Activated CD4-positive, alpha-beta T cell treated with anti-CD3 and anti-CD28 coated beads, Interleukin-10, Interleukin-2, amounts not matched to agents 100 ng/mL and 50 ng/mL, durations not matched to agents 16 hours and 8 hours (primary cell): ENCODE measurements around the gene HPCAL1.
"Not testable (repeated sequence)": the region's sequence is repeated elsewhere in the genome, so short reads cannot be mapped to it uniquely, and the experiment has no call there.

Experiments
- DNase-seq: peaks from one replicate; pipeline ENCODE4 v3.0.0-alpha.2; 2020

The HPCAL1 gene

GRCh38 chr2:10448576-10449485 lies 146.1 kb downstream of the HPCAL1 start:
- peak; percentile 98 for DNase-seq

GRCh38 chr2:10449486-10449831 lies 146.8 kb downstream of the HPCAL1 start:
- no peak for DNase-seq

GRCh38 chr2:10449838-10450691 lies 147.4 kb downstream of the HPCAL1 start:
- DNase-seq: no peak

- DNase-seq: no peak
Measured at GRCh38 chr2:10451819-10452218, 149.1 kb downstream of the HPCAL1 start.

- DNase-seq: no peak
Measured at GRCh38 chr2:10452312-10452711, 149.6 kb downstream of the HPCAL1 start.

- DNase-seq: no peak
Measured at GRCh38 chr2:10452956-10453904, 150.5 kb downstream of the HPCAL1 start.

GRCh38 chr2:10453905-10454298 lies 151.2 kb downstream of the HPCAL1 start:
- DNase-seq: no peak

- DNase-seq: no peak
Measured at GRCh38 chr2:10454505-10454904, 151.8 kb downstream of the HPCAL1 start.

GRCh38 chr2:10457195-10457594 lies 154.5 kb downstream of the HPCAL1 start:
- not testable (repeated sequence) for DNase-seq

GRCh38 chr2:10457846-10458598 lies 155.3 kb downstream of the HPCAL1 start:
- no peak for DNase-seq

- no peak for DNase-seq
Measured at GRCh38 chr2:10460366-10460796, 157.7 kb downstream of the HPCAL1 start.

- no peak for DNase-seq
Measured at GRCh38 chr2:10462178-10463083, 159.7 kb downstream of the HPCAL1 start.

GRCh38 chr2:10465910-10466309 lies 163.2 kb downstream of the HPCAL1 start:
- no peak for DNase-seq

- no peak for DNase-seq
Measured at GRCh38 chr2:10466801-10467200, 164.1 kb downstream of the HPCAL1 start.

- DNase-seq: no peak
Measured at GRCh38 chr2:10467401-10467800, 164.7 kb downstream of the HPCAL1 start.

- no peak for DNase-seq
Measured at GRCh38 chr2:10469301-10469700, 166.6 kb downstream of the HPCAL1 start.

- no peak for DNase-seq
Measured at GRCh38 chr2:10469955-10470608, 167.4 kb downstream of the HPCAL1 start.

GRCh38 chr2:10471046-10471571 lies 168.4 kb downstream of the HPCAL1 start:
- no peak for DNase-seq

GRCh38 chr2:10471955-10472354 lies 169.3 kb downstream of the HPCAL1 start:
- no peak for DNase-seq
